Caki2 (cell line): Measurements from ENCODE around the gene MICB. TPM values are rescaled to one million over a fixed set of nuclear protein-coding genes. Genes with fewer than 3 reads are reported as not detected.
"Not testable (repeated sequence)": the region's sequence is repeated elsewhere in the genome, so short reads cannot be mapped to it uniquely, and the experiment has no call there.

Experiments
- DNase-seq: peaks from one replicate; pipeline ENCODE4 v3.0.0-alpha.2; 2015; ENCODE audit warnings: low read depth
- in situ Hi-C: cut with HindIII; loops from 2 replicates; pipeline ENCODE4 v1.10.0; 2016; ENCODE audit warnings: low sequenced_read_pairs, low pct_unique_long_range_greater_than_20kb, mixed read lengths
- total RNA-seq: library from RNA; depleted of rRNA; stranded (reverse); fragments of >200 nt; shearing (Covaris generic); gene quantifications from 2 replicates; pipeline ENCODE4 v1.2.3, GENCODE V29; 2014; ENCODE audit warnings: low replicate concordance; rRNA removed

MICB gene
- 11.5 and 18.2 TPM in 2 replicates for total RNA-seq

DNA sequence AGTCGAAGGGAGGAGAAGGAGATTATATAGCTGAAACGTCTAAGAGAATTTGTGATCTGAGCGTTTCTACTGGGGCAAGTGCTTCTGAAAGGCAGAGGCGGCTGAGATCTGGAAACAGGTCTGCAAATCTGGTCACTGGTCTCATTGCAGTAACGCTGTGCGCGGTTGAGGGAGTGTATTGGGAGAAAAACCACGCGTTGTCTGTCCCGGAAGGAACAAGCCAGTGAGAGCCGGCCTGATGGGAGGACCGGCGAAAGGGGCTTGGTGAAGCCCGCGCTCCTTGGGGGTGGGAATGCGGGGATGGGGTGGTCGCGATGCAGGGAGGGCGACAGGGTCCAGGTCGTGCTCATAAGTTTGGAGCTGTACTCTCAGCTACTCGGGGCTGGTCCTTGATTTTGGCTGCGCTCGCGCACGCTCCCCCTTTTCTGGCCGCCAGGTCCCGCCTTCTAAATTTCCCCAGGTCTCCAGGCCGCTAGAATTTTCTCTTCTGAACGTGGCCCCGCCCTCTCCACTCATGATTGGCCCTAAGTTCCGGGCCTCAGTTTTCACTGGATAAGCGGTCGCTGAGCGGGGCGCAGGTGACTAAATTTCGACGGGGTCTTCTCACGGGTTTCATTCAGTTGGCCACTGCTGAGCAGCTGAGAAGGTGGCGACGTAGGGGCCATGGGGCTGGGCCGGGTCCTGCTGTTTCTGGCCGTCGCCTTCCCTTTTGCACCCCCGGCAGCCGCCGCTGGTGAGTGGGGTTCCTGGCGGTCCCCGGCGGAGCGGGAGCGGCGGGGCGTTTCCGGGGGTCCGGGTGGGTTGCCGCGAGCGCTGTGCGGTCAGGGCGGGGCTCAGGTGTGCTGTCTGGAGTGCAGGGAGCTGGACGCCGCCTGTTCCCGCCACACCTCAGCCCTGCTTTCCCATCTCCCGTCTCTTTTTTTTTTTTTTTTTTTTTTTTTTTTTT is at the start of gene MICB:
MICB (plus strand) TSS at position 615 of the 946 bp plus-strand sequence; CDS start at position 664, 49 bp downstream.
- DNase-seq: peak; percentile 79
- in situ Hi-C loops: no loop called here

GRCh38 chr6:31450751-31451150 is 47.2 kb upstream of the MICB start:
- DNase-seq: no peak
- in situ Hi-C loops: no loop called here

GRCh38 chr6:31452859-31453258 is 45.1 kb upstream of the MICB start:
- in situ Hi-C loops: no loop called here
- no peak for DNase-seq

DNA sequence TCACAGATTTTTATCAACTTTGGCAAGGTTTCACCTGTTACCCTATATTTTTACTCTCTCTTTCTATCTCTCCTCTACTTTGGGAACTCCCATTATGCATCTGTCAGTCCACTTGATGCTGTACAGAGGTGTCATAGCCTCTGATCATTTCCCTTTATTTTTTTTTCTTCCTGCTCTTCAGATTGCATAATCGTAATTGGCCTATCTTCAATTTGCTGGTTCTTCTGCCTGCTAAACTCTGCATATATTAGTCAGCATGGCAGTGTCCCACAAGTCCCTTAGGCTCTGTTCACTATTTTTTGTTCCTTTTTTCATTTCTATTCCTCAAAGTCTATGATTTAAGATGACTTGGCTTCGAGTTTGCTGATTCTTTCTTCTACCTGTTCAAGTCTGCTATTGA is 44.7 kb upstream of the MICB start:
- in situ Hi-C loops: no loop called here
- DNase-seq: no peak

GRCh38 chr6:31459864-31460263 is 38.1 kb upstream of the MICB start:
- in situ Hi-C loops, DNase-seq: not testable (repeated sequence)

DNA sequence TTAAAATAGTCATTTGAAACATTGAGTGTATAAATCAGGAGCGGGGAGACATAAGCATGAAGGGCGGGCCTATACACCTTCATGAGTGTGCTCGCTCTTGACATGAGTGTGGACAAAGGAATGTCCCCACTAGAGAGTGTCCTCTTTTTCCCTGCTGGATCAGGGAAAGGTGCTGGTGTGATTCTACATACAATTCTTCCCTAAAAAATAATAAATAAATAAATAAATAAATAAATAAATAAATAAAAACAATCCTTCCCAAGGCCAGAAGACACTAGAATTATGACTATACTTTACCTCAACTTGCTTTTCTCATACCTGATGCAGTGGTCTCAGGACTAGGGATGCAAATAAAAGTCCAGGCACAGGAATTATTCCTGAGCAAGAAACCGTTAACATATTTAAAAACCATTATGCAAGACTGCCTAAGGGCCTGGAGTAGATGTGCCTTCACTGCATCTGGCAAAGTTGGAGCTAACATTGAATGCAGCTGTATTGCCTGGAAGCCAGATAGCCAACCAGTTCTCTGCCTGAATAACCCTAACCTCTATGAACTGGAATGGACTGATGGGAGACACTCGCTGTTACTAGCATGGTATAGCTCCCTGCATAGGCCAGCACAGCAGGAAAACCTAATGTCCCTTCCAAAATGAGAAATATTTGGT is 37.5 kb upstream of the MICB start:
- no peak for DNase-seq
- in situ Hi-C loops: no loop called here

DNA sequence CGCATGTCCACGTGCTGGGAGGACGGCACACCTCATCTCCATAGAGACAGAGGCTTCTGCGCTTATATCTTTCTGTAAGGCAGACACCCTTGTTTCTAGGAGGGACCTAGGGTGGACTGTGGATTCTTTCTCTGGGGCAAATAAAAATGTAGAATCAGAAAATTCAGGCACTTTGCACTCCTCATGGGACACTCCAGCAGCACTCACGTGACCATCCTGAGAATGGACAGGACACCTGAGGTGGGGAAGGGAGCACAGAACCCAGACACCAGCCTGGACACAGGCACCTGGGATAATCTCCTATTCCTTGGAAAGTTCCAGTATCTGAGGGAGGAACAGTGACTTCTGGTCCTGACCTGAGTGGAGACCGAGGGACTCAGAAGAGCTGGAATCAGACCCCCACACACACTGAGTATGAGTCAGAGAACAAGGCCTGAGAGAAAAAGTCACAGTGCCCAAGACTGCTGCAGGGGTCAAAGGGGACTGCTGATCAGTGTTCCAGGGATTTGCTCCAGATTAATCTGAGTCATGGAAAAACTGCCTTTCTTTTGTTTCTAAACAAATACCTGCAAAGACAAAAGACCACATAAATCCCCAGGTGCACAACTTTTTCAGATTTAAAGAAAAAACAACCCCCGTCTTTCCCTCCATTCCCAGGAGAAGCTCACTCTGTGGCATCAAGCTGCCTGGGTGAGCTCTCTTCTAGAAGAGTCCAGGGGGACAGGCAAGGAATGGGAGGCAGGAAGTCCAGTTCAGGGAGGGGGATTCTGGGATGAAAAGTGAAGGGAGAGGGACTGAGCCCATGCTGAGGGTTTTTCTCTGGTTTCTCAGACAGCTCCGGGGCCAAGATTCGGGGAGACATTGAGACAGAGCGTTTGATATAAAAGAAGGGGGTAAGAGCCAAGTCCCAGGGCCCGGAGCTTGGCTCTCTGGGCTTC is 35.6 kb upstream of the MICB start:
- in situ Hi-C loops: no loop called here
- peak; percentile 14 for DNase-seq

DNA sequence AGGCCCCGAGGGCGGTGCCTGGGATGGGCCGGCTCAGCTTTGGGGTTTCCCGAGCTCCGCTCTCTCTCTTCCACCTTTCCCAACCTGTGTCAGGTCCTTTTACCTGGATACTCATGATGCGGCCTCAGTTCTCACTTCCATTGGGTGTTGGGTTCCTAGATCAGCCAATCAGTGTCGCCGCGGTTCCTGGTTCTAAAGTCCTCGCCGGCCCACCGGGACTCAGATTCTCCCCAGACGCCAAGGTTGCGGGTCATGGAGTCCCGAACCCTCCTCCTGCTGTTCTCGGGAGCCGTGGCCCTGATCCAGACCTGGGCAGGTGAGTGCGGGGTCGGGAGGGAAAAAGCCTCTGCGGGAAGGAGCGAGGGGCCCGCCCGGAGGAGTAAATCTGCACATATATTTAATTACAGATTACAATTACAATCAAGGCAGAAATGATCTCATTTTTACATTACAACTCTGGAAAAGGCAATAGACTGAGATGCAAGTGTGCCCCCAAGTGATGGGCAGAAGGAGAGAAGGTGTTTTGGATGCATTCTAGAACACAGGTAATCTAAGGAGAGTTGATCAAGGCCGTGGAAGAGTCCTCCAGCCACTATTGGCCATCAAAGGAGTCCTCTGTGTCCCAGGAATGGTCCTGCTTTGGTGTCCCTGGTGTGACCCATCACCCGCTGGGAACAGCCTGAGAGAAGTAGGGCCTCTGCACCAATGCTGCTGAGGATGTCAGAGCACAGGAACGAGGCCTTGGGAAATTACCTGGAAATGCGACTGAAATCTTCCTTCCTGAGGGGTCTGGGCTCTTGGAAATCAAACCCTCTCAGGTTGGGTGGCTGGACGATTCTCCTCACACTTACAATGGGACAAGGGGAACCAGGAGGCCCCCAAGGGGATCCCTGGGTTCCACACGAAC is 34.7 kb upstream of the MICB start:
- DNase-seq: peak; percentile 80
- in situ Hi-C loops: no loop called here

GRCh38 chr6:31464252-31465184 is 33.4 kb upstream of the MICB start:
- in situ Hi-C loops: no loop called here

GRCh38 chr6:31465185-31465536 is 32.8 kb upstream of the MICB start:
- no peak for DNase-seq
- in situ Hi-C loops: no loop called here

More at GRCh38 chr6:31464252-31465184, 33.4 kb upstream of the MICB start:
- no peak for DNase-seq

DNA sequence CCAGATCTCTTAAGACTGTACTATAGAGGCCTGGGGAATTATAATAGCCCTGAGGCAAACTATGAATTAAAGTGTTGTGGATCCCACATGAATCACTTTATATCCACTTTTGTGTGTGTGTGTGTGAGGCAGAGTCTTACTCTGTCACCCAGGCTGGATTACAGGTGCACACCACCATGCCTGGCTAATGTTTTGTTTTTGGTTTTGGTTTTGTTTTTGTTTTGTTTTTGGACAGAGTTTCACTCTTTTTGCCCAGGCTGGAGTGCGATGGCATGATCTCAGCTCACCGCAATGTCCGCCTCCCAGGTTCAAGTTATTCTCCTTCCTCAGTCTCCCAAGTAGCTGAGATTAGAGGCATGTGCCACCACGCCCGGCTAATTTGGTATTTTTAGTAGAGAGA is 32.2 kb upstream of the MICB start:
- in situ Hi-C loops: no loop called here
- no peak for DNase-seq

DNA sequence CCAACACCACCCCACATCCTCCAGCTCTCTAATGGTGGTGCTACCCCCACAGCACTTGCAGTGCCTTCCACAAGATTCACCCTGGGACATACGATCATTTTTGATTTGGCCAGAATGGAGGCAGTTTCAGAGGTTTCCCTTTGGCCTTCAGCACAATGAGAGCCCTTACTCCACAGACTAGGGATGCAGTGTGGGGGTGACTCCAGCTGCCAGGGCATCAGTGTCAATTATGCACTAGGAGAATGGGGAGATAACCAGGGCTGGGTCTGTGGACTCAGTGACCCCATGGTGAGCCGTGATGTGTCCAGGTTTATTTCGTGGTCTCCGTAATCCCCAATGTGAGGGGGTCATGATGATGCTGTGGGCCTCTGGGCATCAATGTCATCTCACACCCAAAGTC is 31.5 kb upstream of the MICB start:
- in situ Hi-C loops: no loop called here

GRCh38 chr6:31467151-31467550 is 30.8 kb upstream of the MICB start:
- in situ Hi-C loops: no loop called here
- DNase-seq: no peak

More for the DNA sequence above, 31.5 kb upstream of the MICB start:
- DNase-seq: no peak

- no peak for DNase-seq
- in situ Hi-C loops: no loop called here
Observed at GRCh38 chr6:31468311-31468710, 29.6 kb upstream of the MICB start.

DNA sequence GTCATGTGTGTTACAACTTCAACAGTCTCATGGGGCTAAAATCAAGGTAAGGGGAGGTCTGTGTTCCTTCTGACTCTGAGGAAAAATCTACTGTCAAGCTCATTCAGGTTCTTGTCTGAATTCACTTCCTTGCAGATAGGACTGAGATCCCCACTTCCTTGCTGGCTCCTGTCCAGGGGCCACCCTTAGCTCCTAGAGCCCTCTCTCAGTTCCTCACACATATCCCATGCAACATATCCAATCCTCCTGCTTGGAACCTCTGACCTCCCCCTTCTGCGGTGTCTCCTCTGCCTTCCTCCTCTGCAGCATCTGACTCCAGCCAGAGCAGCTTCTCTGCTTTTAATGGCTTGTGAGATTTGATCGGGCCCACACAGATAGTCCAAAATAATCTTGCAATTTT is 27.1 kb upstream of the MICB start:
- DNase-seq: no peak
- in situ Hi-C loops: no loop called here

- in situ Hi-C loops: no loop called here
- DNase-seq: no peak
Observed at GRCh38 chr6:31471711-31472110, 26.2 kb upstream of the MICB start.
